Natural killer cell (primary cell): ENCODE data around the gene CASQ2. TPM values are rescaled to one million over a fixed set of nuclear protein-coding genes. Genes with fewer than 3 reads are reported as not detected.

Source experiments
- ATAC-seq, 3 donors: fragments of 150-1000 bp in 2 of 3; fragments of 200-7000 bp in 1 of 3; cut with Tn5 transposase; 1 replicate in 1 of 3; 2 replicates in 2 of 3; pipeline ENCODE4 v1.10.0; 2021; ENCODE audit warnings: mild to moderate bottlenecking in 2 of 3, moderate library complexity in 2 of 3
- DNase-seq, 2 donors: peaks; one replicate each; pipeline versions ENCODE4 v3.0.0 to v3.0.0-alpha.2; 2013 to 2021; ENCODE audit warnings: mixed read lengths in 1 of 2
- H3K27ac ChIP-seq: one replicate; pipeline ENCODE4 v1.5.1; 2013; ENCODE audit warnings: mild to moderate bottlenecking, low read length
- H3K27me3 ChIP-seq: one replicate; pipeline ENCODE4 v1.6.1; 2013; ENCODE audit warnings: low read length; ENCODE audit not compliant: control insufficient read depth, insufficient read depth
- H3K36me3 ChIP-seq: one replicate; pipeline ENCODE4 v1.6.1; 2013; ENCODE audit warnings: low read length; ENCODE audit not compliant: control insufficient read depth, insufficient read depth
- H3K4me1 ChIP-seq: one replicate; pipeline ENCODE4 v1.6.1; 2013; ENCODE audit warnings: low read length; ENCODE audit not compliant: control insufficient read depth, insufficient read depth
- H3K4me3 ChIP-seq: one replicate; pipeline ENCODE4 v1.5.1; 2013; ENCODE audit warnings: low read length
- H3K9me3 ChIP-seq: one replicate; pipeline ENCODE4 v1.6.1; 2013; ENCODE audit warnings: low read length; ENCODE audit not compliant: control insufficient read depth, insufficient read depth
- H3K27ac Mint-ChIP-seq, 2 donors: one replicate each; pipeline ENCODE4 v1.8.0; 2022; ENCODE audit warnings: mild to moderate bottlenecking in 2 of 2, mixed read lengths in 2 of 2, moderate library complexity in 1 of 2
- H3K27me3 Mint-ChIP-seq, 2 donors: one replicate each; pipeline ENCODE4 v1.8.0; 2022; ENCODE audit warnings: low read depth in 2 of 2, mixed read lengths in 2 of 2
- H3K36me3 Mint-ChIP-seq: one replicate; pipeline ENCODE4 v1.8.0; 2022; ENCODE audit warnings: mixed read lengths
- H3K4me1 Mint-ChIP-seq, 2 donors: one replicate each; pipeline ENCODE4 v1.8.0; 2022; ENCODE audit warnings: mixed read lengths in 2 of 2
- H3K4me3 Mint-ChIP-seq: one replicate; pipeline ENCODE4 v1.8.0; 2022; ENCODE audit warnings: mild to moderate bottlenecking, moderate library complexity, mixed read lengths
- H3K9me3 Mint-ChIP-seq, 2 donors: one replicate each; pipeline ENCODE4 v1.8.0; 2022; ENCODE audit warnings: mixed read lengths in 2 of 2
- CTCF ChIP-seq: fragments of 200-600 bp; IDR thresholded peaks from one replicate; pipeline ENCODE4 v1.8.0; 2022; ENCODE audit warnings: antibody characterized with exemption
- WGBS: methylation state at CpG from one replicate; pipeline ENCODE4 v1.1.7; 2013; ENCODE audit warnings: missing lambda C conversion rate; ENCODE audit not compliant: insufficient coverage; 5-methylcytosine and 5-hydroxymethylcytosine counted together
- intact Hi-C: fragments of 100-400 bp; cut with micrococcal nuclease; formaldehyde crosslinking; loops from one replicate; pipeline ENCODE4 v1.14.2; 2022
- total RNA-seq, 4 donors: library from RNA; stranded (reverse); fragments of 120-200 nt in 1 of 4; gene quantifications; one replicate each; pipeline versions ENCODE4 v1.2.3 to v1.2.4, GENCODE V29; 2013 to 2022

Gene CASQ2
- total RNA-seq, 3 donors from 2014 or later (not counting 1 experiment from before 2014, with no cell fraction given), result not detected

GRCh38 chr1:115726570-115726969, 41.9 kb downstream of the CASQ2 start:
- intact Hi-C loops, result no loop called here
- TF ChIP-seq CTCF, result no peak
- Mint-ChIP-seq H3K4me1 (no peaks in the 10 kb centered on the region), H3K9me3 (no peaks in the 10 kb centered on the region), H3K36me3 (no peaks in the 10 kb centered on the region), H3K27me3 (peaks cover 3 to 14% of the 10 kb centered on the region in 2 donors), H3K4me3 (no peak overlapping the region), H3K27ac (no peak overlapping the region)
- ATAC-seq, result no peak
- no peak for DNase-seq
- Histone ChIP-seq H3K27ac (no peak overlapping the region), H3K36me3 (no peaks in the 10 kb centered on the region), H3K27me3 (no peaks in the 10 kb centered on the region), H3K4me1 (no peaks in the 10 kb centered on the region), H3K4me3 (no peak overlapping the region), H3K9me3 (no peaks in the 10 kb centered on the region)

GRCh38 chr1:115726161-115726560, 42.4 kb downstream of the CASQ2 start:
- no peaks in the 10 kb centered on the region for H3K4me1 ChIP-seq
- no peaks in the 10 kb centered on the region for H3K9me3 Mint-ChIP-seq
- no peaks in the 10 kb centered on the region for H3K4me1 Mint-ChIP-seq
- no peaks in the 10 kb centered on the region for H3K27me3 ChIP-seq
- H3K9me3 ChIP-seq, result no peaks in the 10 kb centered on the region
- no peak for DNase-seq
- H3K36me3 ChIP-seq, result no peaks in the 10 kb centered on the region
- no peak for ATAC-seq
- H3K27ac Mint-ChIP-seq, result no peak overlapping the region
- peaks cover 3 to 12% of the 10 kb centered on the region in 2 donors for H3K27me3 Mint-ChIP-seq
- no peak overlapping the region for H3K27ac ChIP-seq
- no peaks in the 10 kb centered on the region for H3K36me3 Mint-ChIP-seq
- TF ChIP-seq CTCF, result no peak
- H3K4me3 ChIP-seq, result no peak overlapping the region
- intact Hi-C loops, result no loop called here
- WGBS, result 87% methylated on average over 3 of the region's 3 CpGs
- no peak overlapping the region for H3K4me3 Mint-ChIP-seq

GRCh38 chr1:115725600-115725999, 42.9 kb downstream of the CASQ2 start:
- Histone ChIP-seq H3K9me3 (no peaks in the 10 kb centered on the region), H3K27me3 (no peaks in the 10 kb centered on the region), H3K4me1 (no peaks in the 10 kb centered on the region), H3K4me3 (no peak overlapping the region), H3K36me3 (no peaks in the 10 kb centered on the region), H3K27ac (no peak overlapping the region)
- H3K27me3 Mint-ChIP-seq, result peaks cover 3 to 7% of the 10 kb centered on the region in 2 donors
- intact Hi-C loops, result no loop called here
- no peak for TF ChIP-seq CTCF
- H3K4me1 Mint-ChIP-seq, result no peaks in the 10 kb centered on the region
- DNase-seq, result no peak
- H3K9me3 Mint-ChIP-seq, result no peaks in the 10 kb centered on the region
- H3K27ac Mint-ChIP-seq, result no peak overlapping the region
- ATAC-seq, result no peak
- WGBS, result 74% methylated on average over 2 of the region's 2 CpGs
- no peaks in the 10 kb centered on the region for H3K36me3 Mint-ChIP-seq
- no peak overlapping the region for H3K4me3 Mint-ChIP-seq

GRCh38 chr1:115723756-115724155, 44.8 kb downstream of the CASQ2 start:
- Mint-ChIP-seq H3K27ac (no peak overlapping the region), H3K4me3 (no peak overlapping the region), H3K27me3 (peaks cover 3 to 7% of the 10 kb centered on the region in 2 donors), H3K9me3 (no peaks in the 10 kb centered on the region), H3K4me1 (no peaks in the 10 kb centered on the region), H3K36me3 (no peaks in the 10 kb centered on the region)
- no peak for TF ChIP-seq CTCF
- WGBS, result 86% methylated on average over 5 of the region's 5 CpGs
- H3K4me3 ChIP-seq, result no peak overlapping the region
- intact Hi-C loops, result no loop called here
- no peaks in the 10 kb centered on the region for H3K27me3 ChIP-seq
- DNase-seq, result no peak
- H3K27ac ChIP-seq, result no peak overlapping the region
- H3K4me1 ChIP-seq, result no peaks in the 10 kb centered on the region
- no peaks in the 10 kb centered on the region for H3K9me3 ChIP-seq
- no peak for ATAC-seq
- H3K36me3 ChIP-seq, result no peaks in the 10 kb centered on the region
